Ecto neural progenitor cell (in vitro differentiated cells): ENCODE results near the gene LGI4.
A peak's percentile ranks its signal among the peaks of the same experiment; 100 is the strongest.
"Not testable (repeated sequence)": the region's sequence is repeated elsewhere in the genome, so short reads cannot be mapped to it uniquely, and the experiment has no call there.

ENCODE experiments used
- DNase-seq: peaks from one replicate; pipeline ENCODE4 v3.0.0-alpha.2; 2018; ENCODE audit warnings: low spot score

The LGI4 gene

DNA sequence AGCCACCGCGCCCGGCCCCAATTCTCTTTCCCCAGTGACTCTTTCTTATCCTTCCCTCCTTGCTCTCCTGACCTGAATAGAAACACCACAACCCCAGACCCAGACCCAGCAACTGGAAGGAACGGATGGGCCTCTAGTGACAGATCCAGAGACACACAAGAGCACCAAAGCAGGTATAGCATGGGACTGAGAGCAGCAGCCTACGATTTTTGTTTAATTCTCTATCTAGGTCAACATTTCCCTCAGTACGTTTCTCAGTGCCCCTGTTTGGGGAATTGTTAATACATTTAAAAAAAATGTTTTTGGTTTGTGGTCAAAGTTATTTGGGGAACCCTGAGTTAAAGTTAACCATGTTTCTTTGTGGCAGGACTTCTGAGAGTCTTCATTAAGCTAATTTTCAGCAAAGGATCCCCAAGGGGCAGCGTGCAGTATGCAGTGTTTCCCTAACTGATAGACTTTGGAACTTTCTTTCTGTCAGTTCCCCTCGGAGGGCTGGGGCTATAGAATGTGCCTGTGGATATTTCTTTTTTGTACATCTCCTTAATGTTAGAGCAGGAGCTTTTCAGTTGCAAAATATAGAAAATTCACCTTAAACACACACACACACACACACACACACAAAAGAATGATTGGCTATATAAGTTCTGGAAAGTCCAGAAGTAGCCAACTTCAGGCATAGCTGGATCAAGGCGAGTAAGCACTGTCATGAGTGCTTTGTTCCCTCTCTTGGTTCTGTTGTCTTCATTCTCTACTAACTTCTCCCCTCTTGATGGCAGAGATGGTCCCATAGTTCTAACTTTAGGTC, 26.0 kb upstream of the LGI4 start:
- no peak for DNase-seq

DNA sequence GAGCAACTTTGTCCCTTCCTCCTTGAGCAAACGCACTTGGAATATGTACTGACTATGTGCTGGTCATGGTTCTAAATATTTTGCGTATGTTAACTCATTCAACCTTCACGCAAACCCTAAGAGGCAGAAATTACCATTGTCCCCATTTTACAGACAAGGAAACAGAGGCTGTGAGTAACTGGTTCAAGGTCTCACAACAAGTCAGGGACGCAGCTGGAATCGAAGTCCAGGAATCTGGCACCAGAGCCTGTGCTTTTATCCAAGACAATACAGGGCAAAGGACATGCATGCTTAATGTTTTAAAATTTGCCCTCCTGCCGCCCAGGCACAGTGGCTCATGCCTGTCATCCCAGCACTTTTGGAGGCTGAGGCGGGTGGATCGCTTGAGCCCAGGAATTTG, 24.7 kb upstream of the LGI4 start:
- no peak for DNase-seq

DNA sequence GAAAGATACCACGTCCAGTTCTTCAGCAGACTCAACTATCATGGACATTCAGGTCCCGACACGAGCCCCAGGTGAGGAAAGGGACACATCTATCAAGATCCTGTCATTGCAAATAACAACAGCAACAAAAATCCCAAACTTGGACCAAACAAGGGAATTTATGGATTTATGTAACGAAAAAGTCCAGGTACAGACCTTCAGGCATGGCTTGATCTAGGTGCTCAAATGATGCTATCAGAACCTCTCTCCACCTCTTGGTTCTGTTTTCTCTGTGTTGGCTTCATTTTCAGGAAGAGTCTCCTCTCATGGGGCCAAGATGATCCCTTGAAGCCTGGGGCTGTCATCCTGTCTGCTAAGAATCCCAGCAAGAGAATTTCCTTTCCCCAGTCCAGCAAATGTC, 22.6 kb upstream of the LGI4 start:
- no peak for DNase-seq

DNA sequence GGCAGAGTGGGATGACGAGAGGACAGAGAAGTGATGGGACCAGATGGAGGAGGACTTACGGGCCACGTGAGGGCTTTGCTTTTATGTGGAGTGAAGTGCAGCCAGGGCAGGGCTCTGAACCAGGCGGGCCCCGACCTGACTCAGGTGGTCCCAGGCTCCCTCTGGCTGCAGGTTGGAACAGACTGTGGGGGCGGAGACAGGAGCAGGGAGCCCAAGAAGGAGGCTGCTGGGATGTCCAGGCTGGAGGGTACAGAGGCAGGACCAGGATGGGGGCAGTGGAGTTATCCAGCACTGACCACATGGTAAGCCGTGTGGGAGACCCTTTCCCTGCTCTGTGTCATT, 21.8 kb upstream of the LGI4 start:
- no peak for DNase-seq

DNA sequence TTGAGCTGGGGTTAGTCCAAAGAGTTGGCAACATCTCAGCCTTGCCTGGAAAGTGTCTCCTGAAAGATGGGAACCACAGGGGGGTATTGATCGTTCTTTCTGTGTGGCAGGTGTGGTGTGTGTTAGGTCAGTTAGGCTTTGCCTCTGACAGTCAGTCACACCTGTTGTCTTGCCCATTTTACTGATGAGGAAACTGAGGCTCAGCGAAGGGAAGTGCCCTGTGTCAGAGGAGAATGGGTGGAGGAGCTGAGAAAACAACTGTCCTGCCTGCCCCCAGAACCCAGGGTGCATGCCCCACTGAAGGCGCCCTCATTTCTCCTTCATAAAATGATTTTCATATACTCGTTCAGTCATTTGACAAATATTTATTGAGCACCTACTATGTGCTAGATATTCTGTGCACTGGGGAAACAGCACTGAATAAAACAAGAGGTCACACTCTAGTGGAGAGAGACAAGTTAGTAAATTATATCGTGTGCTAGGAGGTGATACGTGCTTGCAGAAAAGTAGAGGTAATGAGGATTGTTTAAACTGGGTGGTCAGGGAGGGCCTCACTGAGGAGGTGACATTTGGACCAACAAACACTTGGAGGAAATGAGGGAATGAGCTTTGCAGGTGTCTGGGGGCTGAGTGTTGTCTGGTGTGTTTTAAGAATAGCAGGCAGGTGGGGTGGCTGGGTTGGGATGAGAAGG, 21.3 kb upstream of the LGI4 start:
- DNase-seq, result no peak

DNA sequence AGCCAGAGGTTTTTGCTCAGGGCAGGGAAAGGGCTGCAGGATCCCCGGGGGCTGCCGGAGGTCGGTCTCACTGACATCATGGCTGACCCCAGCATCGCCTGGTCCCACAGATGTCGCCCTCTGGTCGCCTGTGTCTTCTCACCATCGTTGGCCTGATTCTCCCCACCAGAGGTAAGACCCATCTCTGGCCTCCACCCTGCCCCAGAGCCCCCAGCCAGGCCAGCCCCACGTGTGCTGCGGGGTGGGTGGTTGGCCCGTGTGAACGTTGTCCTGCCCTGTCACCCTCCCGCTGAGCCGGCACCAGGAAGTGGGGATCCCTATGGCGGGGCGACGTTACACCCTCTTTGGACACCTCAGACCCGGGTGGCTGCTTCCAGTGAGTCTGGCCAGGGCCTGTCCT, 20.6 kb upstream of the LGI4 start:
- DNase-seq, result no peak

DNA sequence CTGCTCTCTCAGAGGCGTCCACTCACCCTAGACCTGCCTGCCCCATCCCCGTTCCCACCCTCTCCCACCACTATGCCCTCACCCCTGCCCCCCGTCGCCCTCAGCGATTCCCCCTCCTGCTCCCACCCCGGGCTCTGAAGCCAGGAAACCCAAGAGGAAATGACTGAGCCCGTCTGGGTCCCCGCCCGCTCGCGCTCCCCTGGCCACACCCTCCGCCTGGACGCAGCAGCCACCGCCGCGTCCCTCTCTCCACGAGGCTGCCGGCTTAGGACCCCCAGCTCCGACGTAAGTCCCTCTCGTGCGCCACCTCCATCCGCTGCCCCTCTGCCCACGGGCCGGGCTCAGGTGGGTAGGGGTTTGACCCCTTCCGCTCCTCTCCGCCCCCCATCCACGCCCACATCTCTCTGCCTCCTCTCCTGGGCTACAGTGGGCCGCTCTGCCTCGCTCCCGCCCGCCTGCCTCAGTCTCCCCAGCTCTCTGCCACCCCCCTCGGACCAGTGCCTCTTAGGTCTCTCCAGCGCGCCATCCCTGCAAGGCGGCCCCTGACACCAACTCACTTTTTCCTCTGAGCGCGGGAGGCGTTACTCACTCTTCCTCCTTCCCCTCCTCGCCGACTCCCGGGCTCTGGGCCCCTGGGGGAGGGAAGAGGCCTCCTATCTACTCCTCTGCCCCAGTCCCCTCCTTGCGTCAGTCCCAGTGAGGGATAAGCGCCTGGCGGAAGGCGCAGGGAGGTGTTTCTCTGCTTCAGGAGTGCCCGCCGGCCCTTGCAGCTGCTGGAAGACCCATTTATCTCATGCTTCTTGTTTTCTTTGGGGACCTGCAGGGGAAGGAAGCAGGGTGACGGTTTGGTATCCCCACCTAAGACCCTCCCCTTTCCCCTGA, 19.9 kb upstream of the LGI4 start, which contains the start of gene FXYD5:
FXYD5 (plus strand) TSS at position 211 of the 882 bp plus-strand sequence. CDS start 816 bp downstream, outside the sequence.
- DNase-seq, result peak; percentile 74

DNA sequence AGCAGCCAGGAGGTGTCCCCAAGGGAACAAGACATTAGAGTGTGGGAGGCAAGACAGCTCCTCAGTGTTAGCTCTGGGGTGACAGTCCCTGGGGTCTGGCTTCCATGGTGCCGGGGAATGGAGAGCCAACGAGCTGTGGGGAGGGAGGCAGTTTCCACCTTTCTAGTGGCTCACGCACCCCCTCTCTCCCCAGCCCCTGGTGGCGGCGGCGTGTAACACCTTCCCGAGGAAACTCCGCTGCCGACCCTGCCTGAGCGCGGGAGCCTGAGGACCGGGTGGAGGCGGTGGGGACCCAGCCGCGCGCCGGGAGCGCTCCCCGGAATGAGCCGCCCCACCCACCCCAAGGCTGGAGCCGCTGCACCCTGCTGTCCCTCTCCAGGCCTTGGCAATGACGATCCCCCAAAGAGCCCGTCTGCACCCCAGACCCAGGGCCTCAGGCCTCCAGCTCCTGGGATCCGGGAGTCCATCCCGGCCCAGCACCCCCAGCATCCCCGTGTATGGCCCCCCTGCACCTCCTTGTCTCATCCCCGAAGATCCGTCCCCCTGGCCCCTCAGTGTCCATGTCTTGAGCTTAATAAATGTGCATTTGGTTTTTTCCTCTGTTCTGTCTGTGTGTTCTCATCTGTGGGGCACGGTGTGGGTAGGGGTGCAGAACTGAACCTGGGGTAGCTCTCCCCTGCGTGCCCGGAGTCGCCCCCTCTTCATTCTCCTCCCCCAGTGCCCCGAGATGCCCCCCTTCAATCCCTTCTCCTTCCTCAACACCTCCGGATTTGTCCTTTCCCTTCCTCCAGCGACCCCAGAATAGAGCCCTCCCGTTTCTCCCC, 19.1 kb upstream of the LGI4 start:
- peak; percentile 82 for DNase-seq

DNA sequence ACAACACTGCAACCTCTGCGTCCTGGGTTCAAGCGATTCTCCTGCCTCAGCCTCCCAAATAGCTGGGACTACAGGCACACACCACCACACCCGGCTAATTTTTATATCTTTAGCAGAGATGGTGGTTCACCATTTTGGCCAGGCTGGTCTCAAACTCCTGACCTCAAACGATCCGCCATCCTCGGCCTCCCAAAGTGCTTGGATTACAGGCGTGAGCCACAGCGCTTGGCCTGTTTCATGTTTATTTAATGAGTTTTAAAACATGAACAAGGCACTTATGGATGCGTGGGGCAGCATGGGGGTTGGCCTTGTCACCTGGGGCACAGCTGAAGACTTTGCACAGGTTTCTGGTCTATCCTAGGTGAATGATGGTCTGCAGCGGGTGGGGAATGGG, 18.3 kb upstream of the LGI4 start:
- DNase-seq, result not testable (repeated sequence)

DNA sequence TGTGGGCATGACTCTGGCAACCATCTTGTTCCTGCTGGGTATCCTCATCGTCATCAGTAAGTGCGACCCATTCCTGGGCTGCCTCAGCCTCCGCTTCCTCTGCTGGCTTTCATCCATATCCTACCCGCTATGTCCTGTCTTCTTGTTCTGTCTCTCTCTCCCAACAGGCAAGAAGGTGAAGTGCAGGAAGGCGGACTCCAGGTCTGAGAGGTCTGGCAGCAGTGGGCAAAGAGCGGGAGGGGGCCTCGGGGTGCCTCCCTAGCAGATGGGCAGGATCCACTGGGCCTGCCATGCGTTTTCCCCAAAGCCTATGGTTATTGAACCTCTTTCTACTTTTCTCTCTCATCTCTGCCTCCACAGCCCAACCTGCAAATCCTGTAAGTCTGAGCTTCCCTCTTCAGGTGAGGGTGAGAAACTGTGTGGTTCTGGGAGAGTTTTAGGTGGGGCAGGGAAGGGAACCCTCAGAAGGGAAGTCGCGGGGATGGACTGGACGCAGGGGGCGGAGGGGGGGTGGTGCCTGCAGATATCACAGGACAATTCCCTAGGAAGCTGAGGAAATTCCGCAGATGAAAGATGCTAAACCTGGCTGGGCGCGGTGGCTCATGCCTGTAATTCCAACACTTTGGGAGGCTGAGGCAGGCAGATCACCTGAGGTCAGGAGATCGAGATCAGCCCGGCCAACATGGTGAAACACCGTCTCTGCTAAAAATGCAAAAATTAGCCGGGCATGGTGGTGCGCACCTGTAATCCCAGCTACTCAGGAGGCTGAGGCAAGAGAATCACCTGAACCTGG, 16.6 kb upstream of the LGI4 start:
- no peak for DNase-seq

DNA sequence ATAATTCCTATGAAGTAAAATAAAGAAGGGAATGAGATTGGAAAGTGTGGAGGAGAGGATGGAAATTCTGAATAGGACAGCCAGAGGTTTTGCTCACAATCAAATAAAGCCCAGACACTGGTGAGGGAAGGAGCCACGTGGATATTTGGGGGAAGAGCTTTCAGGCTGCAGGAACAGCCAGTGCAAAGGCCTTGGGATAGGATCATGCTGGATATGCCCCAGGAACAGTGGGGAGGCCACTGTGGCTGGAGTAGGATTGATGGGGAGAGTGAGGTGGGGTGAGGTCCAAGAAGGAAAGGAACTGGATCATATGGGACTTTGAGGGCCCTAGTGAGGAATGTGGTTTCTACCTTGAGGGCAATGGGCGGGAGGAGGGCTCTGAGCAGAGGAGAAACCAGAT, 15.6 kb upstream of the LGI4 start:
- DNase-seq, result no peak

DNA sequence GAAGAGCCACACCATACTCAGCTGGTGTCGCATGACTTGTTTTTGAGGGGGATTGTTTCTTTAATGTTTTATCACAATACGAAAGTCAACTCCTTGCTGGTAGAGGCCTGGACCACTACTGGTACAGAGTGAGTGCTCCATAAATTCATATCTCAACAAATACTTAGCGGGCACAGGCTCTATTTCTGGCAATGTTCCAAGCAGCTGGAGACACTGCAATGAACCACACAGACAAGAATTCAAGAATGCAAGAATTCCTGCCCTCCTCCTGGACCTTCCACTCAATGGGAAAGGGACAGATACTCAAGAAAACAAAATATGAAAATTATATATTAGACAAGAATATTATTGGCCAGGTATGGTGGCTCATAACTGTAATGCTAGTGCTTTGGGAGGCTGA, 14.6 kb upstream of the LGI4 start:
- DNase-seq, result no peak

DNA sequence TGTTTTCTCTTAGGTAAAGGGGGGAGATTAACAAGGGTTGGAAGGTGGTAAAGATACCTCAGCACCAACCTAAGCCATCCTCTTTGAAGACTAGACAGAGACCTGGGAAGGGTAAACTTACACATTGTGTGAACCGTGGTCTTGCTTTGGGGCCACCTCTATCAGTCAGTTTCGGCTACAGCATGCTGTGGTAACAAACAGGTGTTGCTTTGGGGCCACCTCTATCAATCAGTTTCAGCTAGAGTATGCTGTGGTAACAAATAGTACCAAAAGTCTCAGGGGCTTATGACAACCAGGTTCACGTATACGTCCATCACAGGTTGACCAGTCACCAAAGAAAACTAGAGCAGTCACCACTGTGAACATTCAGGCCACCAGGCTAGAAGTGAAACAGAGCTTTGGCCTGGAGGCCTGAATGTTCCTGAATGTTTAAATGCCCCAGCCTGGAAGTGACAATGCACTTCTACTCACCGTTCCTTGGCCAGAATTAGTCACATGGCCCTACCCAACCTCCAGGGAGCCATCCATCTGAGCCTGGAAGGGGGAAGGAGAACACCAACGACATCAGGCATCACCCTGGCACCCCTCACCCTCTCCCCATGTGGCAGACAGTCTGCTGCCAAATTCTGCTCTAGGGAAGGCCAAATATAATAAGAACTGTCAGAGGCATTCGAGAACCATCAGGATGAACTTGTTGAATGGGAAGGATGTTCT, 12.0 kb upstream of the LGI4 start:
- DNase-seq, result no peak

DNA sequence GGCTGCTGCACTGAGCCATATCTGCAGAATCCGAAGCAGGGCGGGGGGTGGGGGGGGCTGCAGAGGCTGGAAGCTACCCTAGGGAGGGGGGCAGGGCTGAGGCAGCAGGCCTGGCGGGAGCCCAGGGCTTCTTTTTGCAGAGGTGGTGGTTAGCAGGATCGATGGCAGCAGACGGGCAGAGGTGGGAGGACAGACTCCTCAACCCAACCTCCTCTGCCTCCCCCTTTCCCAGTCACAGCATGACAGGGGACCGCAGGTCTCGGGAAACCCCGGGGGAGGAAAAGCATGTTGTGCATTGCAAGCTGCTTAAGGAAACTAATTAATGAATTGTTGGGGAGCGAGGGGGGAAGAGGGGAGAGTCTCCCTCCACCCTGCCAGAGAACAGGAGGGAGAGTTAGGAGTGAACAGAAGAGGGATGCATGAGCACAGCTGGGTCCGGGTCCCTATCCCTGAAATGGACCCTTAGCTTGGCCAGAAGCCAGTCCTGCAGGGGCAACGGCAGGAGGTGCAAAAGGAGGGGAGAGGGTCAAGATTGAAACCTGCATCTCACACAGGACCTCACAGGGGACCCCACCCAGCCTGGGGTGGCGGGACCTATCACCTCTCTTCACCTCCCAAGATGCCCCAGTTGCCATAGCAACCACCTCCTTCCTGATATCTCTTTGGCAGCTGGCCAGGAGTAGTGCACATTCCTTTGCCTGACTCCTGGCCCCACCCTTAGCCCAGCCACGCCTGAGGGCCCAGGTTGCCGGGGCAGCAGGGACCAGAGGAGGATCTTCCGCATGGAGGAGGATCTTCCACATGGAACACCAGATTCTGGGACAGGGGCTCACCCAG, 10.0 kb upstream of the LGI4 start:
- DNase-seq, result no peak

DNA sequence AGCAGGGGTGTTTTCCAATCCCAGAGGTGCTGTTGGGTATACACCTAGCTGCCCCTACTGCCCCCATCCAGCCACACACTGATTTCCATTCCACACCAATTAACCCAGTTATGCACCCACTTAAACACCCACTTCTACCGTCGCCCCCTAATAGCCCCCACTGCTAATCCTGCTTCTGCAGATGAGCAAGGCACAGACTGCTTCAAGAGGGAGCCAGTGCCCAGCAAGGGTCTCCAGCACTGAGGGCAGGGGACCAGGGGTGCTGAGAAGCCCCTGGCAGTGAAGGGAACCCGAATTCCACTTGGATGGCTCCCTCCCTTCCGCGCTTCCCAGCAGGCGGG, 9.4 kb upstream of the LGI4 start:
- no peak for DNase-seq

DNA sequence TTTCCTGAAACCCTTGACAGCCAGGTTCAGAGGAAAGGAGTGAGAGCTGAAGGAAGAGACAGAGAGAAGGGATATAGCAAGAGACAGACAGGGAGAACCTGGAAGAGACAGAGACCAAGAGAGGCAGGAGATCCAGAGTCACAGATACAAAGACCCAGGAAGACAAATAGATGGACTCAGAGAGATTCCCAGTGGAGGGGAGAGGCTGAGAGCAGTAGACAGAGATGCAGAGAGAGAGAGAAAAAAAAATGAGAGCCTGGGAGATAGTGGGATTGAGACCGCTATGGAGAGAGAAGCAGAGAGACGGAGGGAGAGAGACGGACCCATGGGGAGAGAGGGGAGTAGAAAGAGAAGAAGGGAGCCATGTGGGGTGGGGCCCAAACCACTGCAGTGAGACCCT, 9.0 kb upstream of the LGI4 start:
- no peak for DNase-seq

DNA sequence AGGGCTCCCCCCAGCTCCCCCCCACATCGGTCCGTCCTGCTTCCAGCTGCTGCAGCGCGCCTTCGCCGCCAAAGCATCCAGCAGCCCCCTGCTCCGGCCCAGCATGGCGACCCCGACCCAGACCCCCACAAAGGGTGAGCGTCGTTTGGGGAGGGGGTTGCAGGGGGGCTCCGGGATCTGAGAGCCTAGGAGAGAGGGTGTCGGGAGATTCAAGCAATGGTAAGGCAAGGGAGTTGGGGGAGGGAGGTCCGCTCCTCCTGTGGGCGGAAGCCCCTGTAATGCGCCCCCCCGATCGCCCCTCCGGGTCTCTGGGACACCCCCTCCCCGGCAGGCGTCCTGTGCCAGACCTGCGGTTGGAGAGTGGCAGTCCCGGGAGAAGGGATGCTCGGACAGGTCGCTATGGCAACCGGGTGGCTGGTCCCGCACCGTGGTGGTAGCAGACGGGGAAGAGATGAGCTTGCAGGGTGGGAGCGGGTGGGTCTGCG, 8.4 kb upstream of the LGI4 start, which contains the start of gene FXYD7:
FXYD7 (plus strand) TSS at position 25 of the 485 bp plus-strand sequence; CDS start at position 104, 79 bp downstream.
- no peak for DNase-seq

DNA sequence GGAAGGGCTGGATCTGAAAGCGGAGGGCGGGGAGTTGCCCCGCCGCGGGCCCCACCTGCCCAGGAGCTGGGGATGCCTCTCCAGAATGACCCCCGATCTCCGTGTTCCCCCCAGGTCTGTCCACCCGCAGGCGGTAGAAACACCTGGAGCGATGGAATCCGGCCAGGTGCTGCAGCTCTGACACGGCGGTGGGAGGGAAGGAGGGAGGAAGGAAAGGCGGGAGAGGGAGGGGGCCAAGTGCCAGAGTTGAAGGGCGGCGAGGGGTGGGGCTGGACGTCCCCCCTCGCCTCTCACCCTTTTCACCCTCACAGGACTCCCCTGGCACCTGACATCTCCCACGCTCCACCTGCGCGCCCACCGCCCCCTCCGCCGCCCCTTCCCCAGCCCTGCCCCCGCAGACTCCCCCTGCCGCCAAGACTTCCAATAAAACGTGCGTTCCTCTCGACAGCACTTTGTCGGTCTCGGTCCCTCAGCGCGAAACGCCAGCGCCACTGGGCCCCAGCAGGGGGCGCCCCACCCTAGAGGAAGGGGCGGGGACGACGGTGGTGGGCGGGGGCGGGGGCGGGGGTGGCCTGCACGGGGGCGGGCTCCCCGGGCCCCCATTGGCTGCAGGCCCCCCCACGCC, 7.9 kb upstream of the LGI4 start:
- DNase-seq, result peak; percentile 83
